Measurements from ENCODE around the gene OPA1.

Gene OPA1

GRCh38 chr3:193592841-193593667, at the start of gene OPA1:
OPA1 (plus strand) TSS chr3:193593208; CDS start chr3:193593378, 170 bp downstream.
- DNase-seq = peak; percentile 88 to 89

- DNase-seq = no peak
Measured at GRCh38 chr3:193544289-193544688, 48.7 kb upstream of the OPA1 start.

GRCh38 chr3:193545304-193545703, 47.7 kb upstream of the OPA1 start:
- DNase-seq = no peak

- DNase-seq = no peak
Measured at GRCh38 chr3:193546129-193546528, 46.9 kb upstream of the OPA1 start.

GRCh38 chr3:193548406-193548805, 44.6 kb upstream of the OPA1 start:
- no peak for DNase-seq

GRCh38 chr3:193552923-193553322, 40.1 kb upstream of the OPA1 start:
- DNase-seq = no peak

GRCh38 chr3:193553586-193553985, 39.4 kb upstream of the OPA1 start:
- DNase-seq = no peak

GRCh38 chr3:193554811-193555210, 38.2 kb upstream of the OPA1 start, which contains the start of gene ATP13A4:
ATP13A4 (minus strand) TSS chr3:193554895; CDS start chr3:193554799, 96 bp downstream.
- DNase-seq = no peak

GRCh38 chr3:193556841-193557240, 36.2 kb upstream of the OPA1 start:
- DNase-seq = no peak

GRCh38 chr3:193559100-193559499, 33.9 kb upstream of the OPA1 start:
- no peak for DNase-seq

- DNase-seq = no peak
Measured at GRCh38 chr3:193560091-193560490, 32.9 kb upstream of the OPA1 start.

- no peak for DNase-seq
Measured at GRCh38 chr3:193560870-193561269, 32.1 kb upstream of the OPA1 start.

GRCh38 chr3:193563426-193563825, 29.6 kb upstream of the OPA1 start:
- DNase-seq = no peak

GRCh38 chr3:193564012-193564411, 29.0 kb upstream of the OPA1 start:
- DNase-seq = no peak

GRCh38 chr3:193569119-193569518, 23.9 kb upstream of the OPA1 start:
- no peak for DNase-seq

GRCh38 chr3:193572426-193572908, 20.5 kb upstream of the OPA1 start:
- DNase-seq = peak; percentile 32 to 35

- no peak for DNase-seq
Measured at GRCh38 chr3:193573403-193574191, 19.4 kb upstream of the OPA1 start.

- DNase-seq = no peak
Measured at GRCh38 chr3:193574488-193575070, 18.4 kb upstream of the OPA1 start.

- DNase-seq = no peak
Measured at GRCh38 chr3:193585530-193585929, 7.5 kb upstream of the OPA1 start.

GRCh38 chr3:193586526-193586925, 6.5 kb upstream of the OPA1 start:
- no peak for DNase-seq

- no peak for DNase-seq
Measured at GRCh38 chr3:193589129-193589528, 3.9 kb upstream of the OPA1 start.

- DNase-seq = no peak
Measured at GRCh38 chr3:193589616-193590015, 3.4 kb upstream of the OPA1 start.

- no peak for DNase-seq
Measured at GRCh38 chr3:193590088-193590856, 2.7 kb upstream of the OPA1 start.
